HG02852 (cell line): ENCODE results near the gene MAPKAP1.

Source experiments
- ATAC-seq: cut with Tn5 transposase; IDR thresholded peaks from one replicate; pipeline ENCODE4 v1.9.1; 2021; ENCODE audit warnings: mild to moderate bottlenecking, moderate library complexity; ENCODE audit not compliant: unreplicated experiment

Gene MAPKAP1

DNA sequence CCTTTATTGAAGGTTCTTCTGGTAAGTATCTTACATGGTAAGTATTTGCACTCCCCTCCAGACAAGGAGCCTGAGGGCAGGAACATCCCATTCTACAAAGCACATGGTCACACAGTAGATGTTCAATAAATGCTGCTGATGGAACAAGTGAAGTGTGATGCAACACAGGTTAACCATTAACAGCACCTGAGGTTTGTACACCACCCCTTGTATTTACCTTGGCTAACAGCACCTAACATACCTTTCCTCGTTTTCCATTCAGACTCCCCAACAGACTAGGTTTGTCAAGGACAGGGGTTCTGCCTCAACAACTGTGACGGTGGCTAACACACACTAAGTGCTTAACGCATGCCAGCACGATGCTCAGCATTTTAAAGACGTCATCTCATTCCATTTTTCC is 213.6 kb downstream of the MAPKAP1 start:
- no peak for ATAC-seq

- no peak for ATAC-seq
These were observed 214.3 kb downstream of the MAPKAP1 start for GRCh38 chr9:125492719-125493118.

DNA sequence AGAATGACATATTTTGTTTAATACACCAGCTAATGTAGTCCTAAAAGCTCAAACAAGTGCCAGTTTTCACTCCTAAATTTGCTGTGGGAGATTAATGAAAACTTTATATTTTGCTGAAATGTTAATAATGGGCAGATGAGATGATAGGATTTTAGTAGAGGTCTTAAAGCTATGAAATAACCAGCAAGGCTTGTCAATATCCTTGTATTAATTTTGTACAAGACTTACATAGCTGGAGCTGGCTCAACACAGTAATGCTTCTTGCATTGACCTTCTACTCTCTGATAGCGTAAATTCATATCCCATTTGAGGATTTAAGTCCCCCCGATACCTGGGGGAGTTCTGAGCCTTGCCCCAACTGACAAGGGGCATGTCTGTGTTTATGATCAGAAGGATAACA is 219.2 kb downstream of the MAPKAP1 start:
- no peak for ATAC-seq

GRCh38 chr9:125486576-125486975 is 220.4 kb downstream of the MAPKAP1 start:
- ATAC-seq: no peak

GRCh38 chr9:125486152-125486508 is 220.9 kb downstream of the MAPKAP1 start:
- ATAC-seq: no peak

- ATAC-seq: no peak
These were observed 221.4 kb downstream of the MAPKAP1 start for GRCh38 chr9:125485471-125486151.

DNA sequence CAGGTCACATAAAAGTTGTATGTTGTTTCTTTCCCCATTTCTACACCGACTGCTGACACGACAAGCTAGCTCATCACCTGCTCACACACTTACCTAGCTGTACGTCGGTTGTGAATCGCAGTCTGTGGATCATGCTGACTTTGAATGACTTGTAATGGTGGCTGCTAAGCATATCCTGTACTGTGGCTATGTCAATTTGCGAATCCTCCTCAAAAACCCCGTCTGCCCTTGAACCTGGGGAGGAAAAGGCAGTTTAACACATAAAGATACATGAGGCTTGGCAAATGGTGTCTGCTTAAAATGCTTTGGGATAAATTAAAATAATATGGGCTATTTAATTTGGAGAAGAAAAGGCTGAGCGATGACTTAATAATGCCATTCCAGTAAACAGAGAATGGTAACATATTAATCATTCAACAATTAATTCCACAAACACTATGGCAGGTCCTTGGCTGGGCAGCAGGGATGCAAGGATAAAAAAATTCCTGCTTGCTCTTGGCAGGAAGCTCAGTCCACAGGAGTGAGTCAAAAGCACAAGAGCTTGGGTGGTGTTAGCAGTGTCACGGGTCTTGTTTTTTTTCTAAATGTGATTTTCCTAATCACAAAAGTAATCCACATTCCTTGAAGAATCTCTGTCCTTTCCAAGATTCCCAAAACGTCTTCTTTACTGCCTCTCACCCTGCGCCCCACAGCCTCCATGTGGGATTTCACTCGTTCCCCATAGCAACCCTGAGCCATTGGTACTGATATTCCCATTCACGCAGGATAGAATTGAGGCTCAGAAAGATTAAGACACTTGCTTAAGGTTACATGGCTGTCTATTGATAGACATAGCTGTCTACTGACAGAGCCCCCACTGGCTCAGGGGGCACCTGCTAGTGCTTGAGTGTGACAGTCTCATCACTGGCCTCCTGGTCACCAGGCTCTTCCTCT is 222.4 kb downstream of the MAPKAP1 start:
- ATAC-seq: no peak

- ATAC-seq: no peak
These were observed 223.3 kb downstream of the MAPKAP1 start for GRCh38 chr9:125483697-125484096.

DNA sequence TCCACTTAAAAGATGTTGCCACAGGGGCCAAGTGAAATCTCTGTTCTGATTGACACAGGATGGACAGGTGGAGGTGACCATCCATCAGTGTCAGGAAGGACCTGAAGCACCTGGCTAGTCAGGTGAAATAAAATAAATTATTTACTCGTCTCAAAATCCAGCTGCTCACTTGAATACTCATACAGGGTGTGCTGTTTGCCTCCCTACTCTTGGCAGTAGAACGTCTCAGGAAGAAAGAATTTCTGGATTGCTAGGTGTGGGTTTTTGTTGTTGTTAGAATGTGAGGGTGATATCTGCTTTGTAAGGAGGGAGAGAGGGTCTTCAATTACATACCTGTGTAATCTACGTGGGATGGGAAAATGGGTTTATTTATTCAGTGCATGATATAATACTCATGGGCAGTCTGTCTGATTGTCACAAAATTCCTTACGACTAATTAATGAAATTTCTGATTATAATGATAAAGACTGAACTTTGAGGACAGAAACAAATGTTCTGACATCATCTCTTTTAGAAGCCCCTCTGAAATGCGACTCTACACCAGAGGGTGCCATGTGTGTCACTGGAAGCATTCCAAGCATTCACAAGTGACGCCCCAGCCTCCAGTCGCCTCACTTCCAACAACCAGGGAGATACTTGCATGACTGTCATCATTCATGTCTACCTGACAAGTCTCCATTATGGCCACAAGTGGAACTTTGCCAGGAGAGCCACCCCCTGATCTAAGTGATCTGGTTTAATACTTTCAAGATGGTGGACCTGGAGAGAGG is 227.0 kb downstream of the MAPKAP1 start:
- no peak for ATAC-seq

GRCh38 chr9:125477089-125477544 is 229.9 kb downstream of the MAPKAP1 start:
- ATAC-seq: no peak

DNA sequence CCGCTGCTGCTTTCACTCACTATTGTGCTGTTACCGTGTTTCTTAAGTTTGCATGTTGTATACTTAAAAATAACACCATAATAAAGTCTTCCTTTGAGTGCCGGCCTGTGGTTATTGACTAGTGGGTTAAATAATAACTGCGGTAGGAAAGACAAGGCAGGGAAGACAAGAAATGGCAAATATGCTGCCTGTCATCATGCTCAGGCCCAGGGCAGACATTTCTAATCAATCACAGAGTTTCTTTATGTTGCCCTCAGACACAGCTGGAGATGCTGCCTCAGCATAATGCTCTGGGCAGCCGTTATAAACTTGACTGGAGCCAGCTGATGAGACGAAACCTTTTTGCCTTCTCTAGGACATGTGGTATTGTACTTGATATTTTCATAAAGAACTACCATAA is 230.4 kb downstream of the MAPKAP1 start:
- ATAC-seq: no peak

GRCh38 chr9:125475385-125475784 is 231.6 kb downstream of the MAPKAP1 start:
- no peak for ATAC-seq

- ATAC-seq: no peak
These were observed 233.9 kb downstream of the MAPKAP1 start for GRCh38 chr9:125472926-125473701.

DNA sequence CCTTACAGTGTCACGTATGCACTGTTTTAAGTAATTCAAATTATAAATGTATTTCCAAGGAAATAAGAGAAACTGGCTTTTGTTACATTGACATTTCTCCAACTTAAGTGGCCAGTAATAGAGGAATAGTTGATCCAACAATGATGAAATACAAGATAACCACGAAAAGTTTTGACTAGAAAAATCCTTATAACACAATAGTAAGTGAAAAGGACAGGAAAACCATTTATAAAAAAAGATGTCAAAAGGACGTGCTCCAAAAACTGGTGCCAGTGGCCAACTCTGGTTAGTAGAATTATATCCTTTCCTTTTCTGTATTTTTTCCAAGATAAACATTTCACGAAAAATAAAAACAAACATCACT is 234.5 kb downstream of the MAPKAP1 start:
- no peak for ATAC-seq

DNA sequence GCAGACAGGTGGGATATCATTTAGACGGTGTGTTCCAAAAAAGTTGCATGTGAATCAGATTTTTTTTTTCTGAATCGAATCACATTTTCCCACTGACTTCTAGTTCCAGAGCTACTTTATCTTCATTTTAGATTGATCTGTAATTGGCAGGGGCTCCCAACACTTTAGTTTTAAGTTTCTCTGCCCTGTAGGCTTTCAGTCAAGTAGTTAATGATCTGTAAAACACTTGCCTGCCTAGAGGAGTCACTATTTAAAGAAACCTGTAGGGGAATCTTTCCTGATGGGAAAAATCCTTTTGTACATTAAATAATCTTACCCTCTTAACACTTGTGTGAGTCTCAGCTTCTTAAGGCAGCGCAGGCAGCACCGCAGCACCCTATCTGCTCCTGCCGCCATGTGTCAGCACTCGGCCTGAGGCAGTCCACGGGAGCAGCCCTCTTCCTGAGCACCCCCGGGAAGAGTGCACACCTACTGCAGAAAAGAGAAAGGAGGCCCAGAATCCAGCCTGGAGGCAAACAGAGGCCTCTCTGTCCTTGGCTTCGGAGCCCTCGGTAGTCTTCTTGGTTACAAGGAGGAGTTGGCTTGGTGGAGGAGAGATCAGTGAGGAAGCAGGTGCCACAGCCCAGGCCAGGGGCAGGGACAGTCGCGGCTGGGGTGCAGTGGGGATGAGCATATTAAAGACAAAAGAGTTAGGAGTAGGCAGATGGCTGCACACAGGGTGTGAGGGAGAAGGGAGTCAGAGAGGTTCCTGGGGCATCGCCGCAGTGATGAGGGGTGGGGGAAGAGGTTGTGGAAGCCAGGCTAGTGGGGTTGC is 236.0 kb downstream of the MAPKAP1 start:
- ATAC-seq: no peak

GRCh38 chr9:125470189-125470588 is 236.8 kb downstream of the MAPKAP1 start:
- ATAC-seq: no peak

DNA sequence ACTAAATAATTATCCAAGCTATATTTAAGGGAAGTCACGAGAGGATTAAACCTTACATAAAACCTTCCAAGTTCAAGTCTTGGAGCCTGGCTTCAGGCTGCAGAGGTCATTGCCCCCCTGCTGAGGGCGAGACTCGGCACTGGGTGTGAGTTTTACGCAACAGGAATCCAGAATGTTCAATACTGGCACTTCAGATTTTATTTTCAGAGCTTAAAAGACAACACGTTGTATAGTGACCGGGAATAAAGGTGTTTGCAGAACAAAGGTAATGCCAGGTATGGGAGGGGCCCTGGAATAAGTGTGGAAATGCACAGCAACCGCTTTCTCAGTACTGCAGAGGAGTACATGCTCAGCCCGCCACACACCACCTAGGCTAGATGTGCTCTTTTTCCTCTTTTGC is 238.4 kb downstream of the MAPKAP1 start:
- no peak for ATAC-seq

- no peak for ATAC-seq
These were observed 239.8 kb downstream of the MAPKAP1 start for GRCh38 chr9:125467116-125467740.

- no peak for ATAC-seq
These were observed 240.6 kb downstream of the MAPKAP1 start for GRCh38 chr9:125466411-125466810.
